A549 (cell line): ENCODE results near the gene SYTL3.

Experiments
- CHD2 ChIP-seq: fragments of 150-350 bp; IDR thresholded peaks from 2 replicates; pipeline ENCODE4 v1.6.1; 2014; ENCODE audit warnings: low read length; ENCODE audit not compliant: partially characterized antibody
- EP300 ChIP-seq, 2 experiments: fragments of >200 bp; sonication (Bioruptor Twin); formaldehyde crosslinking; IDR thresholded peaks; 2 replicates in 1 of 2; 3 replicates in 1 of 2; pipeline ENCODE4 v1.6.1; 2016 to 2017
- FOSB ChIP-seq: fragments of 250-450 bp; sonication (Bioruptor Pico); IDR thresholded peaks from 2 replicates; pipeline ENCODE4 v1.5.0; 2020; ENCODE audit warnings: mild to moderate bottlenecking, moderate library complexity
- MAFK ChIP-seq: fragments of 450-650 bp; IDR thresholded peaks from 2 replicates; pipeline ENCODE4 v1.6.1; 2014; ENCODE audit not compliant: partially characterized antibody
- MYC ChIP-seq: IDR thresholded peaks from 2 replicates; pipeline ENCODE4 v1.6.1; 2012; ENCODE audit warnings: mild to moderate bottlenecking, inconsistent platforms, low read length, improper control_type of control experiment, borderline replicate concordance
- RAD21 ChIP-seq, 2 experiments: fragments of >200 bp in 1 of 2; sonication (Bioruptor Twin) in 1 of 2; formaldehyde crosslinking in 1 of 2; IDR thresholded peaks in 1 of 2; conservative IDR thresholded peaks in 1 of 2; 2 replicates in 1 of 2; 3 replicates in 1 of 2; pipeline ENCODE4 v1.6.1; 2012 to 2018; ENCODE audit warnings: inconsistent platforms in 1 of 2
- RFX5 ChIP-seq: fragments of 450-650 bp; IDR thresholded peaks from 2 replicates; pipeline ENCODE4 v1.7.1; 2014; ENCODE audit warnings: antibody characterized with exemption, mild to moderate bottlenecking, moderate library complexity
- TFCP2L1 ChIP-seq: fragments of 250-450 bp; sonication (Bioruptor Pico); IDR thresholded peaks from 2 replicates; pipeline ENCODE4 v1.5.0; 2021; ENCODE audit warnings: mild to moderate bottlenecking
- TP53 ChIP-seq: fragments of 250-450 bp; sonication (Bioruptor Pico); IDR thresholded peaks from 2 replicates; pipeline ENCODE4 v1.5.0; 2021; ENCODE audit warnings: mild to moderate bottlenecking, moderate library complexity
- ZFP36 ChIP-seq: fragments of 450-650 bp; IDR thresholded peaks from 2 replicates; pipeline ENCODE4 v1.6.1; 2014; ENCODE audit warnings: borderline replicate concordance; ENCODE audit not compliant: partially characterized antibody
- TF ChIP-seq, protein P1 (sequence below): fragments of 200-600 bp; sonication (generic); IDR thresholded peaks from 2 replicates; pipeline ENCODE4 v1.6.1; 2016; ENCODE audit warnings: antibody characterized with exemption, mild to moderate bottlenecking, moderate library complexity
- TF ChIP-seq, protein P2 (sequence below): fragments of >200 bp; sonication (Bioruptor Twin); formaldehyde crosslinking; IDR thresholded peaks from 3 replicates; pipeline ENCODE4 v1.5.1; 2016

DNA sequence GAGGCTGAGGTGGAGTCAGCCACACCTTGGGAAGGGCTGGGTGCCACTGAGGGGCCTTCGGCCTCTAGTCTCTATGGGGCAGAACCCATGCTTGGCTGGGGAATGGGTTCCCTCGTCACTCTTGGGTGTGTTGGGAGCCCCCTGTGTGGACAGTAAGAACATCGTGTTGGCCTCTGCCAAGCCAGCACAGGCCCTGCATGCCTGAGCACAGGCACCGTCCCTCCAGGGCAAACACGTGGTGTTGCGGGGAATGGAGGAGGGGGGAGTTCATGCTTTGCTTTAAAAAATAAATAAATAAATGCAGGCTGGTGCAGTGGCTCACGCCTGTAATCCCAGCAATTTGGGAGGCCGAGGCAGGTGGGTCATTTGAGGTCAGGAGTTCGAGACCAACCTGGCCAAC lies 106.3 kb downstream of the SYTL3 start:
- TF ChIP-seq TFCP2L1 (CRISPR knock-in tag) (no peak), MAFK (no peak), FOSB (CRISPR knock-in tag) (no peak), CHD2 (no peak), MYC (no peak), TP53 (CRISPR knock-in tag) (no peak), EP300 (IDR thresholded peaks at IDR 0.05) (no peak), RFX5 (no peak), ZFP36 (no peak), RAD21 (conservative IDR thresholded peaks at IDR 0.05 in 1 of 2, IDR thresholded peaks at IDR 0.05 in 1 of 2) (no peak)
- TF ChIP-seq, protein P1, sequence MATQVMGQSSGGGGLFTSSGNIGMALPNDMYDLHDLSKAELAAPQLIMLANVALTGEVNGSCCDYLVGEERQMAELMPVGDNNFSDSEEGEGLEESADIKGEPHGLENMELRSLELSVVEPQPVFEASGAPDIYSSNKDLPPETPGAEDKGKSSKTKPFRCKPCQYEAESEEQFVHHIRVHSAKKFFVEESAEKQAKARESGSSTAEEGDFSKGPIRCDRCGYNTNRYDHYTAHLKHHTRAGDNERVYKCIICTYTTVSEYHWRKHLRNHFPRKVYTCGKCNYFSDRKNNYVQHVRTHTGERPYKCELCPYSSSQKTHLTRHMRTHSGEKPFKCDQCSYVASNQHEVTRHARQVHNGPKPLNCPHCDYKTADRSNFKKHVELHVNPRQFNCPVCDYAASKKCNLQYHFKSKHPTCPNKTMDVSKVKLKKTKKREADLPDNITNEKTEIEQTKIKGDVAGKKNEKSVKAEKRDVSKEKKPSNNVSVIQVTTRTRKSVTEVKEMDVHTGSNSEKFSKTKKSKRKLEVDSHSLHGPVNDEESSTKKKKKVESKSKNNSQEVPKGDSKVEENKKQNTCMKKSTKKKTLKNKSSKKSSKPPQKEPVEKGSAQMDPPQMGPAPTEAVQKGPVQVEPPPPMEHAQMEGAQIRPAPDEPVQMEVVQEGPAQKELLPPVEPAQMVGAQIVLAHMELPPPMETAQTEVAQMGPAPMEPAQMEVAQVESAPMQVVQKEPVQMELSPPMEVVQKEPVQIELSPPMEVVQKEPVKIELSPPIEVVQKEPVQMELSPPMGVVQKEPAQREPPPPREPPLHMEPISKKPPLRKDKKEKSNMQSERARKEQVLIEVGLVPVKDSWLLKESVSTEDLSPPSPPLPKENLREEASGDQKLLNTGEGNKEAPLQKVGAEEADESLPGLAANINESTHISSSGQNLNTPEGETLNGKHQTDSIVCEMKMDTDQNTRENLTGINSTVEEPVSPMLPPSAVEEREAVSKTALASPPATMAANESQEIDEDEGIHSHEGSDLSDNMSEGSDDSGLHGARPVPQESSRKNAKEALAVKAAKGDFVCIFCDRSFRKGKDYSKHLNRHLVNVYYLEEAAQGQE: no peak
- TF ChIP-seq, protein P2, sequence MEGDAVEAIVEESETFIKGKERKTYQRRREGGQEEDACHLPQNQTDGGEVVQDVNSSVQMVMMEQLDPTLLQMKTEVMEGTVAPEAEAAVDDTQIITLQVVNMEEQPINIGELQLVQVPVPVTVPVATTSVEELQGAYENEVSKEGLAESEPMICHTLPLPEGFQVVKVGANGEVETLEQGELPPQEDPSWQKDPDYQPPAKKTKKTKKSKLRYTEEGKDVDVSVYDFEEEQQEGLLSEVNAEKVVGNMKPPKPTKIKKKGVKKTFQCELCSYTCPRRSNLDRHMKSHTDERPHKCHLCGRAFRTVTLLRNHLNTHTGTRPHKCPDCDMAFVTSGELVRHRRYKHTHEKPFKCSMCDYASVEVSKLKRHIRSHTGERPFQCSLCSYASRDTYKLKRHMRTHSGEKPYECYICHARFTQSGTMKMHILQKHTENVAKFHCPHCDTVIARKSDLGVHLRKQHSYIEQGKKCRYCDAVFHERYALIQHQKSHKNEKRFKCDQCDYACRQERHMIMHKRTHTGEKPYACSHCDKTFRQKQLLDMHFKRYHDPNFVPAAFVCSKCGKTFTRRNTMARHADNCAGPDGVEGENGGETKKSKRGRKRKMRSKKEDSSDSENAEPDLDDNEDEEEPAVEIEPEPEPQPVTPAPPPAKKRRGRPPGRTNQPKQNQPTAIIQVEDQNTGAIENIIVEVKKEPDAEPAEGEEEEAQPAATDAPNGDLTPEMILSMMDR: no peak
